ENCODE results near the gene PDZD7. TPM values are rescaled to one million over a fixed set of nuclear protein-coding genes. Genes with fewer than 3 reads are reported as not detected.

The PDZD7 gene
- polyA plus RNA-seq, 1 donor from 2014 or later, result 1.5 TPM

DNA sequence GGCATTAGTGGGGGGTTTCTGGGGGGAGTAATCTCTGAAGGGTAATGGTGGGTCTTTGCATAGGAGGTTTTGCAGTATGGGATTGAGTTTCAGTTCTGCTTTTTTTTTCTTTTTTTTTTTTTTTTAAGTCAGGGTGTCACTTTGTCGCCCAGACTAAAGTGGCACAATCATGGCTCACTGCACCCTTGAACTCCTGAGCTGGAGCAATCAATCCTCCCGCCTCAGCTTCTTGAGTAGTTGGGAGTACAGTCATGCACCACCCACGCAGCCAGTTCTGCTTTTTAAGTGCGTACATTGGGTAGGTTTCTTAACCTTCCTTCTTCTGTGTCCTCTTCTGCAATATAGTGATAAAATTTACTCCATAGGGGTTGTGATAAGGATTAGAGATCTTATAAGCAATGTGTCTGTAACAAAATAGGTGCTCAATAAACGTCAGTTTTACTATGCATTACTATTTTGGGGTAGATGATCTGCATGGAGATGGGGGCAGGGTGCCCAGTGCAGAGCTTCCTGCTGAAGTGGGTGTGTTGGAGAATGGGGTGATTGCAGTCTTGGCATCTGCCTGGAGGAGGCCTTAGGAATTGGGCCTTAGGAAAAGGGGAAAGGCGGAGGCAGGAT, 40.4 kb upstream of the PDZD7 start:
- no peak for TF ChIP-seq MXI1 (conservative IDR thresholded peaks at IDR 0.05; ENCODE audit: poor library complexity, severe bottlenecking)
- H3K9ac ChIP-seq (ENCODE audit: low read length), result no peak overlapping the region
- no peaks in the 10 kb centered on the region for H3K79me2 ChIP-seq (replicated peaks; ENCODE audit: insufficient read depth, low read length)
- H3K4me3 ChIP-seq (ENCODE audit: low read length), result no peak overlapping the region
- H3K9me2 ChIP-seq (ENCODE audit: insufficient read depth, low read length), result no peaks in the 10 kb centered on the region
- no peak overlapping the region for H3K27ac ChIP-seq (ENCODE audit: low read length)
- no peak overlapping the region for H2AFZ ChIP-seq (ENCODE audit: low read depth, low read length)
- no peaks in the 10 kb centered on the region for H4K20me1 ChIP-seq (ENCODE audit: insufficient read depth)
- H3K9me3 ChIP-seq (ENCODE audit: low read length), result no peaks in the 10 kb centered on the region
- no peaks in the 10 kb centered on the region for H3F3A ChIP-seq (ENCODE audit: insufficient read depth, low read length, poor library complexity, severe bottlenecking)
- peaks cover 71% of the 10 kb centered on the region for H3K27me3 ChIP-seq (ENCODE audit: insufficient read depth, low read depth, low read length)
- H3K4me2 ChIP-seq (ENCODE audit: low read length), result no peak overlapping the region
- no peaks in the 10 kb centered on the region for H3K36me3 ChIP-seq (ENCODE audit: insufficient read depth, low read length)

DNA sequence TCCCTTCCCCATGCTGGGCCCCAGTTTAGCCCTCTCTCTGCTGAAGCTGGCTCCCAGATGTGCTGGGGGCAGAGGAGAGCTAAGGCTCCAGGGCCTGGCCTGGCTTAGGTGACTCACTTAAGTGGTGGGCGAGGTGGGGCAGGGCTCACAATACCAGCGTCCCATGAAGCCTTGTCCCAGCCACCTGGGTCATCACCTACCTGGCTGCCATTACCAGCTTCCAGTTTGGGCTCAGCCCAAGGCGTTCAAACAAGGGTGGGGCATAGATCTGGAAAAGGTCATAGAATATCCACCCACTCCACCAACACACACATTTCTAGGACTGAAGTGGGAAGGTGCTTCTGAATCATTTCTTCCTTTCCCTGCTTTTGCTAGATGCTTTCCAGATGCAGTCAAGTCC, 39.2 kb upstream of the PDZD7 start:
- H3F3A ChIP-seq (ENCODE audit: insufficient read depth, low read length, poor library complexity, severe bottlenecking), result no peaks in the 10 kb centered on the region

More for the DNA sequence above, 39.2 kb upstream of the PDZD7 start:
- Histone ChIP-seq H3K4me2 (ENCODE audit: low read length) (no peak overlapping the region), H3K27ac (ENCODE audit: low read length) (no peak overlapping the region), H3K36me3 (ENCODE audit: insufficient read depth, low read length) (no peaks in the 10 kb centered on the region), H3K9me3 (ENCODE audit: low read length) (no peaks in the 10 kb centered on the region), H3K79me2 (replicated peaks; ENCODE audit: insufficient read depth, low read length) (no peaks in the 10 kb centered on the region), H3K27me3 (ENCODE audit: insufficient read depth, low read depth, low read length) (peaks cover 72% of the 10 kb centered on the region), H3K4me3 (ENCODE audit: low read length) (no peak overlapping the region), H3K9me2 (ENCODE audit: insufficient read depth, low read length) (no peaks in the 10 kb centered on the region), H2AFZ (ENCODE audit: low read depth, low read length) (no peak overlapping the region), H3K9ac (ENCODE audit: low read length) (no peak overlapping the region), H4K20me1 (ENCODE audit: insufficient read depth) (no peaks in the 10 kb centered on the region)
- no peak for TF ChIP-seq MXI1 (conservative IDR thresholded peaks at IDR 0.05; ENCODE audit: poor library complexity, severe bottlenecking)
- TF ChIP-seq REST (IDR thresholded peaks at IDR 0.05; ENCODE audit: borderline replicate concordance), result no peak
- TF ChIP-seq EP300 (conservative IDR thresholded peaks at IDR 0.05; ENCODE audit: poor library complexity, severe bottlenecking), result no peak
- TF ChIP-seq RAD21 (conservative IDR thresholded peaks at IDR 0.05), result no peak
- TF ChIP-seq, protein P1, sequence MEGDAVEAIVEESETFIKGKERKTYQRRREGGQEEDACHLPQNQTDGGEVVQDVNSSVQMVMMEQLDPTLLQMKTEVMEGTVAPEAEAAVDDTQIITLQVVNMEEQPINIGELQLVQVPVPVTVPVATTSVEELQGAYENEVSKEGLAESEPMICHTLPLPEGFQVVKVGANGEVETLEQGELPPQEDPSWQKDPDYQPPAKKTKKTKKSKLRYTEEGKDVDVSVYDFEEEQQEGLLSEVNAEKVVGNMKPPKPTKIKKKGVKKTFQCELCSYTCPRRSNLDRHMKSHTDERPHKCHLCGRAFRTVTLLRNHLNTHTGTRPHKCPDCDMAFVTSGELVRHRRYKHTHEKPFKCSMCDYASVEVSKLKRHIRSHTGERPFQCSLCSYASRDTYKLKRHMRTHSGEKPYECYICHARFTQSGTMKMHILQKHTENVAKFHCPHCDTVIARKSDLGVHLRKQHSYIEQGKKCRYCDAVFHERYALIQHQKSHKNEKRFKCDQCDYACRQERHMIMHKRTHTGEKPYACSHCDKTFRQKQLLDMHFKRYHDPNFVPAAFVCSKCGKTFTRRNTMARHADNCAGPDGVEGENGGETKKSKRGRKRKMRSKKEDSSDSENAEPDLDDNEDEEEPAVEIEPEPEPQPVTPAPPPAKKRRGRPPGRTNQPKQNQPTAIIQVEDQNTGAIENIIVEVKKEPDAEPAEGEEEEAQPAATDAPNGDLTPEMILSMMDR (IDR thresholded peaks at IDR 0.05; ENCODE audit: poor library complexity, severe bottlenecking), result no peak
- TF ChIP-seq EZH2 (IDR thresholded peaks at IDR 0.05; ENCODE audit: borderline replicate concordance, insufficient read depth, low read length, poor library complexity, severe bottlenecking), result no peak
- no peak for TF ChIP-seq POLR2AphosphoS5 (IDR thresholded peaks at IDR 0.05)
- TF ChIP-seq TAF1 (IDR thresholded peaks at IDR 0.05; ENCODE audit: low read depth), result no peak
- no peak for TF ChIP-seq SMC3 (conservative IDR thresholded peaks at IDR 0.05; ENCODE audit: poor library complexity)

Measured in neural cell (in vitro differentiated cells).